SK-N-MC (cell line): Measurements from ENCODE around the gene CYP24A1.

ENCODE experiments used
- EZH2 ChIP-seq: fragments of 200-600 bp; sonication (generic); IDR thresholded peaks from one replicate; pipeline ENCODE4 v1.6.1; 2017; ENCODE audit warnings: antibody characterized with exemption
- FOXP2 ChIP-seq: optimal IDR thresholded peaks from 2 replicates; pipeline ENCODE3; 2011; ENCODE audit warnings: mild to moderate bottlenecking, moderate library complexity; ENCODE audit not compliant: insufficient read depth; ENCODE audit errors: extremely low read length, control extremely low read depth
- POLR2AphosphoS5 ChIP-seq: IDR thresholded peaks from 2 replicates; pipeline ENCODE4 v1.6.1; 2012; ENCODE audit warnings: mild to moderate bottlenecking, low read depth, low read length, borderline replicate concordance

DNA sequence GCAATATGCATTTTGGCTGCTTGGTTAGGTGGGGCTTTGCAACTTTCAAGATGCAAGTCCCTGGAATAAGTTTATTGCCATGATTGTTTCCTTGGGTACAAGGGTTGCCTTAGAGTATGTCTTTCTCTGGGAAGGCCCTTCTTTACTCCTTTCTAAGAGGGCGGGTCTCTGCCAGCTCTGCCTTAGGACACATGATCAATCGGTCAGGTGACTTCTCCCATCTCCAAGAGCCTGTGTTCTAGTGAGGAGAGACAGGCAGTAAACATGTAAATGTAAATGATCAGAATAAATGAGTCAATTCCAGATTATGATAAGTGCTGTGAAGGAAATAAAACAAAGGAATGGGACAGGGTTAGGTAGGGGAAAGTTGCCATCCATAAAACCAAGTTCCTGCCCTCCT is 60.2 kb downstream of the CYP24A1 start:
- TF ChIP-seq EZH2 (no peak), POLR2AphosphoS5 (no peak), FOXP2 (no peak)
